Ovary (tissue), 3 donors: Measurements from ENCODE around the gene EGR1.
A peak's percentile ranks its signal among the peaks of the same experiment; 100 is the strongest.

Experiments used
- EP300 ChIP-seq: sonication (generic); formaldehyde crosslinking; IDR thresholded peaks from one replicate; pipeline ENCODE4 v1.6.1; 2017; ENCODE audit warnings: antibody characterized with exemption
- POLR2A ChIP-seq: fragments of 450-650 bp; IDR thresholded peaks from one replicate; pipeline ENCODE4 v1.6.1; 2017; ENCODE audit warnings: antibody characterized with exemption, mild to moderate bottlenecking, moderate library complexity
- TF ChIP-seq, protein P1 (sequence below), 3 donors: fragments of 450-650 bp in 2 of 3; fragments of 200-600 bp in 1 of 3; IDR thresholded peaks; one replicate each; pipeline versions ENCODE4 v1.5.1 to v1.8.0; 2016 to 2022; ENCODE audit warnings: antibody characterized with exemption in 3 of 3, mild to moderate bottlenecking in 1 of 3
- donor health status: DM: no; HTN: no; CAD: no.

DNA sequence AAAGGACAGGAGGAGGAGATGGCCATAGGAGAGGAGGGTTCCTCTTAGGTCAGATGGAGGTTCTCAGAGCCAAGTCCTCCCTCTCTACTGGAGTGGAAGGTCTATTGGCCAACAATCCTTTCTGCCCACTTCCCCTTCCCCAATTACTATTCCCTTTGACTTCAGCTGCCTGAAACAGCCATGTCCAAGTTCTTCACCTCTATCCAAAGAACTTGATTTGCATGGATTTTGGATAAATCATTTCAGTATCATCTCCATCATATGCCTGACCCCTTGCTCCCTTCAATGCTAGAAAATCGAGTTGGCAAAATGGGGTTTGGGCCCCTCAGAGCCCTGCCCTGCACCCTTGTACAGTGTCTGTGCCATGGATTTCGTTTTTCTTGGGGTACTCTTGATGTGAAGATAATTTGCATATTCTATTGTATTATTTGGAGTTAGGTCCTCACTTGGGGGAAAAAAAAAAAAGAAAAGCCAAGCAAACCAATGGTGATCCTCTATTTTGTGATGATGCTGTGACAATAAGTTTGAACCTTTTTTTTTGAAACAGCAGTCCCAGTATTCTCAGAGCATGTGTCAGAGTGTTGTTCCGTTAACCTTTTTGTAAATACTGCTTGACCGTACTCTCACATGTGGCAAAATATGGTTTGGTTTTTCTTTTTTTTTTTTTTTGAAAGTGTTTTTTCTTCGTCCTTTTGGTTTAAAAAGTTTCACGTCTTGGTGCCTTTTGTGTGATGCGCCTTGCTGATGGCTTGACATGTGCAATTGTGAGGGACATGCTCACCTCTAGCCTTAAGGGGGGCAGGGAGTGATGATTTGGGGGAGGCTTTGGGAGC lies 3.1 kb downstream of the EGR1 start:
- TF ChIP-seq, protein P1, sequence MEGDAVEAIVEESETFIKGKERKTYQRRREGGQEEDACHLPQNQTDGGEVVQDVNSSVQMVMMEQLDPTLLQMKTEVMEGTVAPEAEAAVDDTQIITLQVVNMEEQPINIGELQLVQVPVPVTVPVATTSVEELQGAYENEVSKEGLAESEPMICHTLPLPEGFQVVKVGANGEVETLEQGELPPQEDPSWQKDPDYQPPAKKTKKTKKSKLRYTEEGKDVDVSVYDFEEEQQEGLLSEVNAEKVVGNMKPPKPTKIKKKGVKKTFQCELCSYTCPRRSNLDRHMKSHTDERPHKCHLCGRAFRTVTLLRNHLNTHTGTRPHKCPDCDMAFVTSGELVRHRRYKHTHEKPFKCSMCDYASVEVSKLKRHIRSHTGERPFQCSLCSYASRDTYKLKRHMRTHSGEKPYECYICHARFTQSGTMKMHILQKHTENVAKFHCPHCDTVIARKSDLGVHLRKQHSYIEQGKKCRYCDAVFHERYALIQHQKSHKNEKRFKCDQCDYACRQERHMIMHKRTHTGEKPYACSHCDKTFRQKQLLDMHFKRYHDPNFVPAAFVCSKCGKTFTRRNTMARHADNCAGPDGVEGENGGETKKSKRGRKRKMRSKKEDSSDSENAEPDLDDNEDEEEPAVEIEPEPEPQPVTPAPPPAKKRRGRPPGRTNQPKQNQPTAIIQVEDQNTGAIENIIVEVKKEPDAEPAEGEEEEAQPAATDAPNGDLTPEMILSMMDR (IDR thresholded peaks at IDR 0.05) = no peak
- TF ChIP-seq POLR2A (peak; percentile 8), EP300 (no peak)
